GM23338 (cell line): ENCODE results near the gene KCNMB2. TPM values are rescaled to one million over a fixed set of nuclear protein-coding genes. Genes with fewer than 3 reads are reported as not detected.
A peak's percentile ranks its signal among the peaks of the same experiment; 100 is the strongest.

ENCODE experiments used
- ATAC-seq: fragments of 200-7000 bp; cut with Tn5 transposase; 3 replicates; pipeline ENCODE4 v1.9.1; 2020
- DNase-seq: peaks from one replicate; pipeline ENCODE4 v3.0.0-alpha.2; 2015; ENCODE audit warnings: low spot score
- H2AFZ ChIP-seq: fragments of 200-600 bp; sonication (generic); 2 replicates; pipeline ENCODE4 v1.8.0; 2016; ENCODE audit warnings: antibody characterized with exemption, mild to moderate bottlenecking, moderate library complexity
- H3F3A ChIP-seq: fragments of 200-600 bp; sonication (generic); replicated peaks from 2 replicates; pipeline ENCODE4 v1.8.0; 2017; ENCODE audit warnings: antibody characterized with exemption, mixed run types, low read depth
- H3K27ac ChIP-seq: fragments of 200-600 bp; sonication (generic); 2 replicates; pipeline ENCODE4 v1.6.1; 2016; ENCODE audit warnings: low read depth
- H3K27me3 ChIP-seq: fragments of 200-600 bp; sonication (generic); 2 replicates; pipeline ENCODE4 v1.8.0; 2016; ENCODE audit warnings: mild to moderate bottlenecking, mixed run types, moderate library complexity; ENCODE audit not compliant: insufficient read depth
- H3K36me3 ChIP-seq: fragments of 200-600 bp; sonication (generic); 2 replicates; pipeline ENCODE4 v1.8.0; 2016; ENCODE audit warnings: mild to moderate bottlenecking; ENCODE audit not compliant: insufficient read depth
- H3K4me1 ChIP-seq: fragments of 200-600 bp; sonication (generic); 2 replicates; pipeline ENCODE4 v1.8.0; 2016; ENCODE audit warnings: mild to moderate bottlenecking, moderate library complexity; ENCODE audit not compliant: insufficient read depth
- H3K4me2 ChIP-seq: fragments of 200-600 bp; sonication (generic); 2 replicates; pipeline ENCODE4 v1.7.1; 2017; ENCODE audit warnings: mixed run types
- H3K4me3 ChIP-seq: fragments of 200-600 bp; sonication (generic); 2 replicates; pipeline ENCODE4 v1.6.1; 2016; ENCODE audit warnings: mixed run types
- H3K79me2 ChIP-seq: fragments of 200-600 bp; sonication (generic); replicated peaks from 2 replicates; pipeline ENCODE4 v1.8.0; 2017; ENCODE audit warnings: mild to moderate bottlenecking; ENCODE audit not compliant: insufficient read depth
- H3K9me2 ChIP-seq: fragments of 200-600 bp; sonication (generic); 2 replicates; pipeline ENCODE4 v1.8.0; 2017; ENCODE audit not compliant: insufficient read depth
- H4K20me1 ChIP-seq: fragments of 200-600 bp; sonication (generic); replicated peaks from 2 replicates; pipeline ENCODE4 v1.8.0; 2017; ENCODE audit warnings: mild to moderate bottlenecking; ENCODE audit not compliant: insufficient read depth
- H3K27ac Mint-ChIP-seq: 2 replicates; pipeline ENCODE4 v1.8.0; 2020; ENCODE audit warnings: inconsistent platforms, mild to moderate bottlenecking, moderate library complexity, mixed read lengths
- H3K27me3 Mint-ChIP-seq: 3 replicates; pipeline ENCODE4 v1.8.0; 2022; ENCODE audit warnings: low read depth, mild to moderate bottlenecking, moderate library complexity, mixed read lengths, inconsistent platforms; ENCODE audit not compliant: insufficient read depth, poor library complexity
- H3K36me3 Mint-ChIP-seq: 3 replicates; pipeline ENCODE4 v1.8.0; 2021; ENCODE audit warnings: low read depth, mild to moderate bottlenecking, inconsistent platforms, moderate library complexity, mixed read lengths
- H3K4me1 Mint-ChIP-seq: 3 replicates; pipeline ENCODE4 v1.8.0; 2020; ENCODE audit warnings: mild to moderate bottlenecking, inconsistent platforms, mixed read lengths
- H3K4me3 Mint-ChIP-seq: 3 replicates; pipeline ENCODE4 v1.8.0; 2021; ENCODE audit warnings: moderate library complexity, mild to moderate bottlenecking, inconsistent platforms, mixed read lengths
- H3K9me3 Mint-ChIP-seq: 3 replicates; pipeline ENCODE4 v1.8.0; 2020; ENCODE audit warnings: moderate library complexity, mild to moderate bottlenecking, inconsistent platforms, mixed read lengths
- CREB1 ChIP-seq: fragments of 250-450 bp; sonication (Bioruptor Pico); IDR thresholded peaks from 2 replicates; pipeline ENCODE4 v1.5.0; 2020; ENCODE audit warnings: low read depth, mild to moderate bottlenecking, moderate library complexity
- ETS1 ChIP-seq: IDR thresholded peaks from 2 replicates; pipeline ENCODE4 v1.6.1; 2016; ENCODE audit warnings: antibody characterized with exemption
- REST ChIP-seq: IDR thresholded peaks from one replicate; pipeline ENCODE4 v1.6.1; 2018; ENCODE audit warnings: antibody characterized with exemption; ENCODE audit not compliant: unreplicated experiment
- ZNF331 ChIP-seq: fragments of 250-450 bp; sonication (Bioruptor Pico); IDR thresholded peaks from 2 replicates; pipeline ENCODE4 v1.5.0; 2020; ENCODE audit warnings: low read depth, mild to moderate bottlenecking, moderate library complexity
- ZNF462 ChIP-seq: fragments of 250-450 bp; sonication (Bioruptor Pico); IDR thresholded peaks from 2 replicates; pipeline ENCODE4 v1.5.0; 2020; ENCODE audit warnings: mild to moderate bottlenecking, moderate library complexity
- polyA plus RNA-seq: library from polyadenylated mRNA; unstranded; fragments of >200 nt; fragmentation: Nextera tagmentation; extraction: Ambion mirVana; gene quantifications from 2 replicates; pipeline ENCODE4 v1.2.1, GENCODE V29; 2016
- total RNA-seq: library from RNA; depleted of rRNA; stranded (reverse); fragments of >200 nt; shearing (Covaris generic); gene quantifications from 2 replicates; pipeline ENCODE4 v1.2.3, GENCODE V29; 2014

The KCNMB2 gene
- total and polyA plus RNA-seq, 2 experiments from 2014 or later = 0.53 TPM; not detected in 1

GRCh38 chr3:178767581-178767980 is 231.3 kb downstream of the KCNMB2 start (continued):
- TF ChIP-seq ZNF462 (CRISPR knock-in tag) (no peak), ETS1 (no peak)

- no peaks in the 10 kb centered on the region for H3K27me3 ChIP-seq
These were observed 232.0 kb downstream of the KCNMB2 start for GRCh38 chr3:178768072-178768864.

More at GRCh38 chr3:178768072-178768864, 232.0 kb downstream of the KCNMB2 start:
- TF ChIP-seq REST (no peak), ZNF331 (CRISPR knock-in tag) (no peak), CREB1 (CRISPR knock-in tag) (no peak)
- Mint-ChIP-seq H3K36me3 (no peaks in the 10 kb centered on the region), H3K9me3 (no peaks in the 10 kb centered on the region), H3K27ac (no peak overlapping the region), H3K27me3 (no peaks in the 10 kb centered on the region), H3K4me3 (no peak overlapping the region), H3K4me1 (peaks cover 11% of the 10 kb centered on the region)
- H3K4me2 ChIP-seq = no peak overlapping the region
- no peaks in the 10 kb centered on the region for H3K36me3 ChIP-seq
- H3K4me1 ChIP-seq = 0 out of 2 replicates have a peak, but pooled peaks cover 6% of the 10 kb centered on the region
- no peaks in the 10 kb centered on the region for H3K79me2 ChIP-seq
- no peak overlapping the region for H3K4me3 ChIP-seq
- DNase-seq (peak; percentile 16), ATAC-seq (peak; percentile 44; the same call in 1 of the 3 replicates)
- no peak overlapping the region for H3K27ac ChIP-seq
- H3F3A ChIP-seq = no peaks in the 10 kb centered on the region
- H3K9me2 ChIP-seq = 0 out of 2 replicates have a peak, but pooled peaks cover 5% of the 10 kb centered on the region
- 0 out of 2 replicates have a peak, but pooled peaks cover 3% of the 10 kb centered on the region for H4K20me1 ChIP-seq
- no peak overlapping the region for H2AFZ ChIP-seq
